Cardiac muscle cell (in vitro differentiated cells and primary cell): ENCODE data around the gene MAP7D2. TPM values are rescaled to one million over a fixed set of nuclear protein-coding genes. Genes with fewer than 3 reads are reported as not detected.

Source experiments
- DNase-seq, 2 donors: peaks; one replicate each; pipeline versions ENCODE4 v3.0.0 to v3.0.0-alpha.2; 2010 to 2017; ENCODE audit warnings: low read depth in 1 of 2, low spot score in 1 of 2
- H3K27ac ChIP-seq: fragments of 200-600 bp; sonication (generic); 2 replicates; pipeline ENCODE4 v1.5.1; 2016
- H3K27me3 ChIP-seq: fragments of 200-600 bp; sonication (generic); 2 replicates; pipeline ENCODE4 v1.6.0; 2016; ENCODE audit warnings: control low read depth
- H3K36me3 ChIP-seq: fragments of 200-600 bp; sonication (generic); 2 replicates; pipeline ENCODE4 v1.5.1; 2016; ENCODE audit warnings: control low read depth
- H3K4me1 ChIP-seq: fragments of 200-600 bp; sonication (generic); 2 replicates; pipeline ENCODE4 v1.8.1; 2017; ENCODE audit warnings: low read depth, mild to moderate bottlenecking, mixed run types
- H3K4me3 ChIP-seq: fragments of 200-600 bp; sonication (generic); 2 replicates; pipeline ENCODE4 v1.5.1; 2016; ENCODE audit warnings: mild to moderate bottlenecking
- H3K9me3 ChIP-seq: fragments of 200-600 bp; sonication (generic); 2 replicates; pipeline ENCODE4 v1.5.1; 2017; ENCODE audit warnings: low read depth, mild to moderate bottlenecking, control low read depth
- polyA plus RNA-seq: library from polyadenylated mRNA; unstranded; fragments of >200 nt; fragmentation: Nextera tagmentation; extraction: Ambion mirVana; gene quantifications from 2 replicates; pipeline ENCODE4 v1.2.1, GENCODE V29; 2016
- total RNA-seq: library from RNA; depleted of rRNA; stranded (reverse); fragments of >200 nt; gene quantifications from 2 replicates; pipeline ENCODE4 v1.2.3, GENCODE V29; 2016
- TF ChIP-seq, protein P1 (sequence below): IDR thresholded peaks from 2 replicates; pipeline ENCODE4 v1.5.1; 2012; ENCODE audit warnings: low read depth, mild to moderate bottlenecking, low read length

The MAP7D2 gene
- total and polyA plus RNA-seq, 2 experiments from 2014 or later: 0.05 to 0.36 TPM

GRCh38 chrX:19968276-19968675 is 148.4 kb downstream of the MAP7D2 start:
- H3K9me3 ChIP-seq: no peaks in the 10 kb centered on the region
- H3K4me1 ChIP-seq: peaks cover 5% of the 10 kb centered on the region
- TF ChIP-seq, protein P1, sequence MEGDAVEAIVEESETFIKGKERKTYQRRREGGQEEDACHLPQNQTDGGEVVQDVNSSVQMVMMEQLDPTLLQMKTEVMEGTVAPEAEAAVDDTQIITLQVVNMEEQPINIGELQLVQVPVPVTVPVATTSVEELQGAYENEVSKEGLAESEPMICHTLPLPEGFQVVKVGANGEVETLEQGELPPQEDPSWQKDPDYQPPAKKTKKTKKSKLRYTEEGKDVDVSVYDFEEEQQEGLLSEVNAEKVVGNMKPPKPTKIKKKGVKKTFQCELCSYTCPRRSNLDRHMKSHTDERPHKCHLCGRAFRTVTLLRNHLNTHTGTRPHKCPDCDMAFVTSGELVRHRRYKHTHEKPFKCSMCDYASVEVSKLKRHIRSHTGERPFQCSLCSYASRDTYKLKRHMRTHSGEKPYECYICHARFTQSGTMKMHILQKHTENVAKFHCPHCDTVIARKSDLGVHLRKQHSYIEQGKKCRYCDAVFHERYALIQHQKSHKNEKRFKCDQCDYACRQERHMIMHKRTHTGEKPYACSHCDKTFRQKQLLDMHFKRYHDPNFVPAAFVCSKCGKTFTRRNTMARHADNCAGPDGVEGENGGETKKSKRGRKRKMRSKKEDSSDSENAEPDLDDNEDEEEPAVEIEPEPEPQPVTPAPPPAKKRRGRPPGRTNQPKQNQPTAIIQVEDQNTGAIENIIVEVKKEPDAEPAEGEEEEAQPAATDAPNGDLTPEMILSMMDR: no peak
- DNase-seq: no peak
- H3K27ac ChIP-seq: no peak overlapping the region
- no peak overlapping the region for H3K4me3 ChIP-seq
- no peaks in the 10 kb centered on the region for H3K36me3 ChIP-seq
- H3K27me3 ChIP-seq: no peaks in the 10 kb centered on the region

DNA sequence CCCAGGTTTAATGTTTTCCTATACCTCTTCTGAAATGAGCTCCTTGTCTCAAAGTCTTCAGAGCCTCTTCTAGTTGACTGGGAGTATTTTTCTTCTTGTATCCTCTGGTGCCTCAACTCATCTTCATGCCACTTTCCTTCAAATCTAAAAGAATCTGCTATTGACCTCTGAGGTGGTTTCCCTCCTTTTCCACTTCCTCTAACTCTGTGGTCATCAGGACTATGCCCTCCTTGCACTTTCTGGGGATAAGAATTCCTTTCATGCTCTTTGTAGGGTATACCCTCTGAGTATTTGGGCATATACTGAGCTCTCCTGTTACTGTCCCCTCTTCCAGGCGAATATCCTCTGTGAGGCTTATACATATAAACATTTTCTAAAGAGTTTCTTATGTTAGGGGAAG is 150.7 kb downstream of the MAP7D2 start:
- H3K4me3 ChIP-seq: no peak overlapping the region
- DNase-seq: no peak
- H3K36me3 ChIP-seq: no peaks in the 10 kb centered on the region
- H3K9me3 ChIP-seq: no peaks in the 10 kb centered on the region
- H3K27me3 ChIP-seq: no peaks in the 10 kb centered on the region
- H3K4me1 ChIP-seq: peaks cover 5% of the 10 kb centered on the region
- TF ChIP-seq, protein P1: no peak
- H3K27ac ChIP-seq: no peak overlapping the region

DNA sequence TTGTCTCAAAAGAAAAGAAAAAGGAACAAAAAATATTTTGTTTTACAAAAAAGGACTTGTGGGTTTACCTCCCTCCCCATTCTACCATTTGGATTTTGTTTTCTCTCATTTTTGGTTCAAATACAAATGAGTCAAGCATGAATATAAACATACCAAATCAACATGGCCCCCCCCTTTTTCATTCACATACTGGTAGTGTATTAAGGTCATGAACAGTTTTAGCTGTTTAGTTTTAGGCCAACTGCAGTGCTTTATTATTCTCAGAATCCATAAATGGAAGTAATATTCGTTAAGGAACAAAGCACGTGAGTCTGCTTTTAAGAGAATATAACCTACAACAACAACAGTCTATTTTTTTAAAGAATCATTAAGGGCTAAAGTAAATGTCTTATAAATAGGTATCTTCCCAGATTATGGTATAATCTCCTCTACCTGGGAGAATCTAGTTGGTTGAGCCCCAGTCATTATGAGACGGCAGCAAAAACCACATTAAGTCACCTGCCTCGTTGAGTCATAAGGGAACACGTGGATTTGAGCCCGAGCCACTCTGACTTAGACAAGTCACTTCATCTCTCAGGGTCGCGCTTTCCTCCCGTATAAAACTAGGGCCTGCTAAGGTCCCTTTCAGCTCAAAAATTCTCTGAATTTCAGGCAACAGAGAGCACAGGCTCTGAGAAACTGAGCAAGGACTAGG is 152.5 kb downstream of the MAP7D2 start:
- H3K27ac ChIP-seq: no peak overlapping the region
- H3K36me3 ChIP-seq: no peaks in the 10 kb centered on the region
- H3K27me3 ChIP-seq: no peaks in the 10 kb centered on the region
- DNase-seq: no peak
- H3K4me1 ChIP-seq: peaks cover 2% of the 10 kb centered on the region
- TF ChIP-seq, protein P1: no peak
- H3K9me3 ChIP-seq: no peaks in the 10 kb centered on the region
- no peak overlapping the region for H3K4me3 ChIP-seq

- Histone ChIP-seq H3K4me1 (peaks cover 6% of the 10 kb centered on the region), H3K27ac (no peak overlapping the region), H3K36me3 (no peaks in the 10 kb centered on the region), H3K9me3 (no peaks in the 10 kb centered on the region), H3K27me3 (no peaks in the 10 kb centered on the region), H3K4me3 (no peak overlapping the region)
- TF ChIP-seq, protein P1: no peak
- DNase-seq: no peak
These were observed 155.8 kb downstream of the MAP7D2 start for GRCh38 chrX:19960913-19961312.

DNA sequence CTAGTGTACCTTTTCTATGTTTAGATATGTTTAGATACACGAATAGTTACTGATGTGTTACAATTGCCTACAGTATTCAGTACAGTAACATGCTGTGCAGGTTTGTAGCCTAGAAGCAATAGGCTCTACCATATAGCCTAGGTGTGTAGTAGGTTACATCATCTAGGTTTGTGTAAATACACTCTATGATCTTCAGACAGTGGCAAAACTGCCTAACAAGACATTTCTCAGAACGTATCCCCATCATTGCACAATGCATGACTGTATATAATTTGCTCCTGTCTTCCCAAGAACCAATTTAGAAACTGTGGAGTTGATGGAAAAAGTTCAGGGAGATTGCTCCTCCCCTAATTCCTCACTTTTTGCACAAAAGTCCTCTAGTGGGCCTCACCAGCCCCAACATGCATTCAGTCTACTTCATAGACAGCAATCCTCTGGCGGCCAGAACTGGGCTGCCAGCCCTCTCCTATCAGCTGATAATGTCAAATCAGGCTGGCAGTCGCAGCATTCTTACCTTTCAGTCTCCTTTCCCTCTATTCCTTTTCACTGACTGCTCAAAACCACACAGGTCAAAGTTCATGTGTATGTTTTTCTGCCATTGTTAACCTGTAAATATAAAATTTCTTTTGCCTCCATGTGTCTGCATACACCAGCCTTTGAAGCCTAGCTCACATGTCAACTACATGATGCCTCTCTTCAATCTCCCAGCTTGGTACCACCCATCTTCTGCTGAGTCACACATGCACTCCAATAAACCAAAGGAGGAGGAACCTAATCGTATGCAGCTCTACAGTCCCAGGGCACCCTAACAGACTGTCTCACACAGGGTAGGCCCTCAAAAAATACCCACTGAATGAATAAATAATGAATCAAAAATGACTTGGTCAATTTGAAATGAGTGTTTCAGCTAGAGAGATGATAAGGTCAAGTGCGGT is 157.9 kb downstream of the MAP7D2 start:
- no peak for DNase-seq
- TF ChIP-seq, protein P1: no peak
- Histone ChIP-seq H3K4me3 (no peak overlapping the region), H3K9me3 (no peaks in the 10 kb centered on the region), H3K27me3 (no peaks in the 10 kb centered on the region), H3K27ac (no peak overlapping the region), H3K36me3 (no peaks in the 10 kb centered on the region), H3K4me1 (peaks cover 6% of the 10 kb centered on the region)
